Measurements from ENCODE around the gene UTS2. TPM values are rescaled to one million over a fixed set of nuclear protein-coding genes. Genes with fewer than 3 reads are reported as not detected.

The UTS2 gene
- total and polyA plus RNA-seq, 2 of the 13 experiments (the other 11 are each of a cell fraction or from before 2014, with no cell fraction given): not detected

DNA sequence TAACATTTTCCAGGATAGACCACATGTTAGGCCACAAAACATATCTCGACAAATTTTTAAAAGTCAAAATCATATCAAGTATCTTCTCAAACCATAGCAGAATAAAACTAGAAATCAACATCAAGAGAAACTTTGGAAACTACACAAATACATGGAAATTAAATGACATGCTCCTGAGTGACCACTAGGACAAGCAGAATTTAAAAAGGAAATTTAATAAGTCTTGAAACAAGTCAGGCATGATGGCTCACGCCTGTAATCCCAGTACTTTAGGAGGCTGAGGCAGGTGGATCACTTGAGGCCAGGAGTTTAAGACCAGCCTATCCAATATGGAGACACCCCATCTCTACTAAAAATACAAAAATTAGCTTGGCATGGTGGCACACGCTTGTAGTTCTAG lies 26.4 kb upstream of the UTS2 start:
- DNase-seq (ENCODE audit: low spot score): no peak
- Histone ChIP-seq H3K27ac (ENCODE audit: extremely low read length, insufficient read depth, low read length) (no peak overlapping the region), H3K4me2 (ENCODE audit: low read depth, low read length) (no peak overlapping the region), H3K36me3 (replicated peaks in 1 of 2; ENCODE audit: control insufficient read depth in 1 of 2, insufficient read depth in 2 of 2, low read length in 2 of 2) (no peaks in the 10 kb centered on the region), H3K79me2 (ENCODE audit: insufficient read depth, low read length) (no peaks in the 10 kb centered on the region), H2AFZ (ENCODE audit: low read length) (no peak overlapping the region), H3K4me1 (ENCODE audit: insufficient read depth, low read length) (no peaks in the 10 kb centered on the region), H4K20me1 (ENCODE audit: insufficient read depth, low read length) (no peaks in the 10 kb centered on the region), H3K9ac (ENCODE audit: insufficient read depth, low read depth, low read length) (no peak overlapping the region), H3K27me3 (ENCODE audit: control insufficient read depth in 1 of 2, insufficient read depth in 2 of 2, low read length in 2 of 2) (no peaks in the 10 kb centered on the region), H3K4me3 (replicated peaks in 1 of 3; ENCODE audit: insufficient read depth in 1 of 3, low read depth in 2 of 3, low read length in 3 of 3) (no peak overlapping the region), H3K9me3 (ENCODE audit: low read length) (no peaks in the 10 kb centered on the region)
- no peak for FAIRE-seq
- ChIA-PET CTCF (ENCODE audit: low intra/inter-chr PET ratio, low total read pairs) (no interaction called here), POLR2A (no interaction called here)
- 45% methylated on average over 3 of the region's 3 CpGs for WGBS (ENCODE audit: low lambda C conversion rate)
- in situ Hi-C loops (cut with HindIII; ENCODE audit: extremely low pct_ligation_motif_present, low pct_unique_long_range_greater_than_20kb): no loop called here
- ATAC-seq: no peak
- no TSS peak for BruUV-seq (replicated peaks)
- intact Hi-C loops (cut with micrococcal nuclease; ENCODE audit: unreplicated experiment): no loop called here
- TF ChIP-seq PAF1 (CRISPR knock-in tag; IDR thresholded peaks at IDR 0.05) (no peak), ZMYM3 (CRISPR knock-in tag; IDR thresholded peaks at IDR 0.05) (no peak), MBD4 (IDR thresholded peaks at IDR 0.05; ENCODE audit: borderline replicate concordance, low read length) (no peak), ZNF879 (CRISPR knock-in tag; IDR thresholded peaks at IDR 0.05) (no peak), ZNF431 (CRISPR knock-in tag; IDR thresholded peaks at IDR 0.05; ENCODE audit: borderline replicate concordance, low read depth) (no peak), ZNF232 (CRISPR knock-in tag; IDR thresholded peaks at IDR 0.05; ENCODE audit: borderline replicate concordance) (no peak), ZBTB21 (CRISPR knock-in tag; IDR thresholded peaks at IDR 0.05) (no peak)
- TF ChIP-seq, protein P1, sequence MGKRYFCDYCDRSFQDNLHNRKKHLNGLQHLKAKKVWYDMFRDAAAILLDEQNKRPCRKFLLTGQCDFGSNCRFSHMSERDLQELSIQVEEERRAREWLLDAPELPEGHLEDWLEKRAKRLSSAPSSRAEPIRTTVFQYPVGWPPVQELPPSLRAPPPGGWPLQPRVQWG (CRISPR knock-in tag; IDR thresholded peaks at IDR 0.05; ENCODE audit: borderline replicate concordance, low read depth): no peak
- TF ChIP-seq, protein P2, sequence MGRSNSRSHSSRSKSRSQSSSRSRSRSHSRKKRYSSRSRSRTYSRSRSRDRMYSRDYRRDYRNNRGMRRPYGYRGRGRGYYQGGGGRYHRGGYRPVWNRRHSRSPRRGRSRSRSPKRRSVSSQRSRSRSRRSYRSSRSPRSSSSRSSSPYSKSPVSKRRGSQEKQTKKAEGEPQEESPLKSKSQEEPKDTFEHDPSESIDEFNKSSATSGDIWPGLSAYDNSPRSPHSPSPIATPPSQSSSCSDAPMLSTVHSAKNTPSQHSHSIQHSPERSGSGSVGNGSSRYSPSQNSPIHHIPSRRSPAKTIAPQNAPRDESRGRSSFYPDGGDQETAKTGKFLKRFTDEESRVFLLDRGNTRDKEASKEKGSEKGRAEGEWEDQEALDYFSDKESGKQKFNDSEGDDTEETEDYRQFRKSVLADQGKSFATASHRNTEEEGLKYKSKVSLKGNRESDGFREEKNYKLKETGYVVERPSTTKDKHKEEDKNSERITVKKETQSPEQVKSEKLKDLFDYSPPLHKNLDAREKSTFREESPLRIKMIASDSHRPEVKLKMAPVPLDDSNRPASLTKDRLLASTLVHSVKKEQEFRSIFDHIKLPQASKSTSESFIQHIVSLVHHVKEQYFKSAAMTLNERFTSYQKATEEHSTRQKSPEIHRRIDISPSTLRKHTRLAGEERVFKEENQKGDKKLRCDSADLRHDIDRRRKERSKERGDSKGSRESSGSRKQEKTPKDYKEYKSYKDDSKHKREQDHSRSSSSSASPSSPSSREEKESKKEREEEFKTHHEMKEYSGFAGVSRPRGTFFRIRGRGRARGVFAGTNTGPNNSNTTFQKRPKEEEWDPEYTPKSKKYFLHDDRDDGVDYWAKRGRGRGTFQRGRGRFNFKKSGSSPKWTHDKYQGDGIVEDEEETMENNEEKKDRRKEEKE (IDR thresholded peaks at IDR 0.05): no peak

All from HepG2 (cell line).